Measurements from ENCODE around the gene DIP2A.
"Not testable (repeated sequence)": the region's sequence is repeated elsewhere in the genome, so short reads cannot be mapped to it uniquely, and the experiment has no call there.

Gene DIP2A

DNA sequence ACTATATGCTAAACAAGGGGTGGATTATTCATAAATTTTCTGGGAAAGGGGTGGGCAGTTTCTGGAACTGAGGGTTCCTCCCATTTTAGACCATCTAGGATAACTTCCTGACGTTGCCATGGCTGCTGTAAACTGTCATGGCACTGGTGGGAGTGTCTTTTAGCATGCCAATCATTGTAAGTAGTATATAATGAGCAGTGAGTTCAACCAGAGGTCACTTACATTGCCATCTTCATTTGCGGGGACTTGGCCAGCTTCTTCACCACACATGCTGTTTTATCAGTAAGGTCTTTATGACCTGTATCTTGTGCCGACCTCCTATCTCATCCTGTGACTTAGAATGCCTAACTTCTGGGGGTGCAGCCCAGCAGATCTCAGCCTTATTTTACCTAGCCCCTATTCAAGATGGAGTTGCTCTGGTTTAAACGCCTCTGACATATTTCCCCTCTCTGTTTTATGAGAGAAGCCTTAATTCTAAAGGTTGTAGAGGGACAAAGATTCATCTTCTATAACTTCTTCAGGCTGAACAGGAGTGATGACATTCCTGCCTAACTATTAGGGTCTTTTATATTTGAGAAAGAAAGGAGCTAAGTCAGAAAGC, 60.4 kb downstream of the DIP2A start:
- DNase-seq (ENCODE audit: low read depth in 3 of 3, low spot score in 1 of 3) = no peak

DNA sequence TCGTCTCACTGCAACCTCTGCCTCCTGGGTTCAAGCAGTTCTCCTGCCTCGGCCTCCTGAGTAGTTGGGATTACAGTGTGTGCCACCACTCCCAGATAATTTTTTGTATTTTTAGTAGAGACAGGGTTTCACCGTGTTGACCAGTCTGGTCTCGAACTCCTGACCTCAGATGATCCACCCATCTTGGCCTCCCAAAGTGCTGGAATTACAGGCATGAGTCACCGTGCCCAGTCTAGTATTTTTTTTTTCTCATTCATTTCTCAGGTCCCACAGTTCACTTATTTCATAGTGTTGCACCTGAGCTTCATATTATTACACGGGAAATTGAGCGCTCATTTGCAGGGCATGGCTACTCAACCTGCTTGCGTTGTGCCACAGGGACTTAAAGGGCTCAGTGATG, 68.7 kb downstream of the DIP2A start:
- not testable (repeated sequence) for DNase-seq (ENCODE audit: low read depth in 3 of 3, low spot score in 1 of 3)

DNA sequence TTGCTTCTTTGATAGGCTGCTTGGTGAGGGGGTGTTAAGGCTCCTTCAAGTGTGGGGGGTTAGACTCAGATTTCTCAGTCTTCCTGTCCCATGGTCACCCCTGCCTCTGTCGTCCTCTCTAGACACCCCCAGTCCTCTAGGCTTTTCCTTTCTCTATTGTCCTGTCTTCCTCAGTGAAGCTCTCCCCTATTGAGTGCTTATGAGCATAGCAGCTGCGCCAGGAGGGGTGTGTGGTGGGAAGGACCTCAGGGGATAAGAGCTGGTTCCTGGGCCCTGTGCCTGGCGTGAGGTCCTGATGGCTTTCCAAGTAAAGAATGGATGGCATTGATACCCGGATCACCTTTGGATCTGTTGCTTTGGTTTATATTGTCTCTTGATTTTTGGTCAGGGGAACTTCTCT, 69.1 kb downstream of the DIP2A start:
- no peak for DNase-seq (ENCODE audit: low read depth in 3 of 3, low spot score in 1 of 3)

GRCh38 chr21:46532080-46532479, 73.4 kb downstream of the DIP2A start:
- DNase-seq (ENCODE audit: low read depth in 3 of 3, low spot score in 1 of 3) = no peak

DNA sequence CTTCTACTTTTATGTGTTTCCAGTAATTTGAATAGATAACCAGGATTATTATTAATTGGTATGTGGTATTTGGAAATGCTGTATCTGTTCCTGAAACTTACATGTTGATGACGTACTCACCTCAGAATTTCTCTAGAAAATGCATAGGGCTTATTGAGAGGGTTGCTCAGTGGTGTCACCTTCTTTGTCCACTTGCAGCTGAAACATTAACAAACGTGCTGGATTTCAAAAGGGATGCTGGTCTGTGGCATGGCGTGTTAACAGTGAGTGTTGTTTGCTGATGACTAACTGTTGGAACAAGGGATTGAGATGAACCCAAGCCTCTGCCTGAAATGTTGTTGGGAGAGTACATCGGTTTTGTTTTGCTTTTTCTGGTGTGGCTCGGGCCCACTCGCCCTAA, 78.3 kb downstream of the DIP2A start:
- DNase-seq (ENCODE audit: low read depth in 3 of 3, low spot score in 1 of 3) = no peak

GRCh38 chr21:46538262-46538661, 79.6 kb downstream of the DIP2A start:
- DNase-seq (ENCODE audit: low read depth in 3 of 3, low spot score in 1 of 3) = no peak

DNA sequence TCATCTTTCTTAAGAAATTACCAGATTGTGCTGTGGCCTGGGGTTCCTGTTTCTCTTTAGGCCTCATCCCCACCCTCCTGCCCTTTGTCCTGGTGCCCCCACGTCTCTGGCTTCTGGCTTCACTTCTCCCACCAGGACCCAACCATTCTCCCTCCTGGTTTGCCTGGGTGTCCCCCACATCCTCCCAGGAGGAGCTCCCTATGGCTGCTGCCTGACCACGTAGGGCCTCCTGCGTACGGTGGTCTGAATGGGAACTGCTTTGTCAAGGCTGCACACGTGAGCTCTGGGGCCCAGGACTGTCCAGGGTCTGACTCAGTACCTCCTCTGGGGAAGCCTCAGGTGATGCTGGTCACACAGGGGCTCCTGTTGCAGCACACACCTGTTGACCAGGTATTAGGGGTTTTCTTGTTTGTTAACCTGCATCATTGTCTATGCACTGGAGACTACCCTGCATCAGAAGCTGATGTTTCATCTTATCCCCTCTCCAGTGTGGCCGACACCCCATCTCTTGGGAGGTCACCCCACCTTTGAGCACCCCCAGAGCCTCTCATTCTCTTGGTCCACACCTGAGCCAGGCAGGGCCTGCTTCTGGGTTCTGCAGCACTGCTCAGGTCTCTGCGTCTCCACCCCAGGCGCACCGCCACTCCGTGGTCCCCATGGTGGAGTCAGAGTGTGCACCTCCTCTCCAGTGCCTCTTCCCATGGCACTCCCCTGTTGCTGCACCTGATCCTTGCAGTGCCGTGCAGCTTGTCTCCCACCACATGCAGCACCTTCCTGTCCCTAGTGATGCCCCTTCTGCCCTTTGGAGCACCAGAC, 80.4 kb downstream of the DIP2A start:
- no peak for DNase-seq (ENCODE audit: low read depth in 3 of 3, low spot score in 1 of 3)

DNA sequence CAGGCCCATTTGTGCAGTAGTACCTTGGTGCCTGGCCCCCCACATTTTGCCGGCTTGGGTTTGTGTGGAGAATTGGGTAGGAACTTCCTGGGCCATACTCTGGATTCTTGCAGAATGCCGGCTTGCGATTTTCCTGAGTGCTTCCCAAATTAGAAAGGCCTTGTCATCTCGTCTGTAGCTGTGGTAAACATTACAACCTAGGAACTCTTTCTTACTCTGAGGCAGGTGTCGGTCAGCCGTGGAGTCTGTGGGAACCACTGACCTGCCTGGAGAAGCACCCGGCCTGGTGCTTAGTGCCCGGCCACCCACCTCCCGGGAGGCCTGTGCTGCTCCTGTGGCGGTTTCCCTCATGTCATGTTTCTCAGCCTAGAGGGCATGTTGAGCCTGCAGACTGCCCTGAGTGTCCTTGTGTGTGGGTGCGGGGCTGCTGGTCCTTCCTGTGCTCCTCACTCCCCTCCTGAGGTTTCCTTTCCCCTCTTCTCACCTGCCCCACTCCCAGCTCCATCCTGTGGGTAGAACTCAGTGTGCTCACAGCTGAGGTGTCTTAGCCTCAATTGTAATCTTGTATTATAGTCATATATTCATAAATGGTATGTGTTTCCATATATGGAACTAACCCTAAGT, 81.5 kb downstream of the DIP2A start:
- no peak for DNase-seq (ENCODE audit: low read depth in 3 of 3, low spot score in 1 of 3)

GRCh38 chr21:46542588-46543124, 84.0 kb downstream of the DIP2A start:
- DNase-seq (ENCODE audit: low read depth in 3 of 3, low spot score in 1 of 3) = no peak

- no peak for DNase-seq (ENCODE audit: low read depth in 3 of 3, low spot score in 1 of 3)
Measured at GRCh38 chr21:46543306-46543705, 84.6 kb downstream of the DIP2A start.

- DNase-seq (ENCODE audit: low read depth in 3 of 3, low spot score in 1 of 3) = no peak
Measured at GRCh38 chr21:46544003-46544402, 85.3 kb downstream of the DIP2A start.

DNA sequence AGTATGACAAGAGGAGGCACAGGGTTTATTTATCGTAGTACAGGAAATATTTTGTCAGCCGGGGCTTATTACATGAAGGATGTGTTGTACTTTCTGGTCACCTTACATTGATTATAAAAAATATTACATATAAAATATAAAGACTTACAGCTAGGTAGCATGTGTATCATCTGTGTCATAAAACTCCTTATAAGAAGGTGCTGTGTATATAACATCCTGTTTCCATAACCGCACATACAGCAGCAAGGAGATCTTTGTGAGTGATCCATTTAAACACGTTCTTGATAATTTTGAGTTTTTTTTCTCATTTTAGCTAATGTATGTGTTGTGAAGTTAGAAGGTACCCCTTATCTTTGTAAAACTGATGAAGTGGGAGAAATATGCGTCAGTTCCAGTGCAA, 86.1 kb downstream of the DIP2A start:
- no peak for DNase-seq (ENCODE audit: low read depth in 3 of 3, low spot score in 1 of 3)

DNA sequence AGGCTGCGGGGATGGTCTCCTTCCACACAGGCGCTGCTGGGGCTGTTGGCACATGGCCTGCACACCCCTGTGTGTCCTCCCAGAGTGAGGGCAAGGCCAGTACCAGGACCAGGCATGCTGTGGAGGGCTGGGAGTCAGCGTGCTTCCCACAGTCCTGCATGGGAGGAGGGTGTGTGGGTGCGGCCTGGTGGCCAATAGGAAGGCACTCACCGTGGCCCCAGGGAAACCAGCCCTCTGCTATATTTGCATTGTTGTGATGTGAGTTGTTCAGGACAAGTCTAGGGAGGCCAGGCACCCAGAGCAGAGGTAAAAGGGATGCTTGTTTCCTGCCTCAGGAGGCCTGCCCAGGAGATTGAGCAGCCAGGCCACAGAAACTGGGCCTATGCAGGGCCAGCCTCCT, 86.7 kb downstream of the DIP2A start:
- DNase-seq (ENCODE audit: low read depth in 3 of 3, low spot score in 1 of 3) = no peak

DNA sequence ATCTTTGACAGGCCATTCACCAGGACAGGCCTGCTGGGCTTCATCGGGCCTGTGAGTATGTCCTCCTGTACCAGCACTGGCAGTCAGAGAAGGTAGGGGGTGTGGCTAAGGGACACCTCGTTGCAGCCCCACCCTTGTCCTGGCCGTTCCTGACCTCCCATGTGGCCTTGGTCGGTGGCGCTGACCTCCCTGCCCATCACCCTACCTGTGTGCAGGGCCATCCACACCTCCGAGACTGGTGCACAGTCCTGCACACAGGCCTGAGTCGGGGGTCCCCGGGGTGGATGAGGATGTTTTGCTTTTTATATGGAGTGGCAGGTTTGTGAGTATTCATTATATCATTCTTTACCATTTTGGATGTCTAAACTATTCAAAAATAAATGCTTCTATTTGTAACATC, 87.2 kb downstream of the DIP2A start:
- no peak for DNase-seq (ENCODE audit: low read depth in 3 of 3, low spot score in 1 of 3)

GRCh38 chr21:46546799-46547198, 88.1 kb downstream of the DIP2A start:
- no peak for DNase-seq (ENCODE audit: low read depth in 3 of 3, low spot score in 1 of 3)

DNA sequence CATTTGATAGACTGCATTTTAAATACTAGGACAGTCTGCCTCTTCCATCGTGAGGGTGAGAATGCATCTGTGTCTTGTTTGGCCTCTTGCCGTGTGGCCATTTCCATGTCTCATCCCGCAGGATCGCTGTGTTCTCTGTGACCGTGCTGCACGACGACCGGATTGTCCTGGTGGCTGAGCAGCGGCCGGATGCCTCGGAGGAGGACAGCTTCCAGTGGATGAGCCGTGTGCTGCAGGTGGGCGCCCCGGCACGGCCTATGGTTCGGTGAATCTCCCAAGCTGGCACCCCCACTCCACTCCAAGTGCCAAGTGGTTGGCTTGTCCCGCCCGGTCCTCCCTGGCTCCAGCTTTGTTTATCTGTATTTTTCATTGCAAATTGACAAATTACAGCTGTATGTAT, 91.0 kb downstream of the DIP2A start:
- no peak for DNase-seq (ENCODE audit: low read depth in 3 of 3, low spot score in 1 of 3)

DNA sequence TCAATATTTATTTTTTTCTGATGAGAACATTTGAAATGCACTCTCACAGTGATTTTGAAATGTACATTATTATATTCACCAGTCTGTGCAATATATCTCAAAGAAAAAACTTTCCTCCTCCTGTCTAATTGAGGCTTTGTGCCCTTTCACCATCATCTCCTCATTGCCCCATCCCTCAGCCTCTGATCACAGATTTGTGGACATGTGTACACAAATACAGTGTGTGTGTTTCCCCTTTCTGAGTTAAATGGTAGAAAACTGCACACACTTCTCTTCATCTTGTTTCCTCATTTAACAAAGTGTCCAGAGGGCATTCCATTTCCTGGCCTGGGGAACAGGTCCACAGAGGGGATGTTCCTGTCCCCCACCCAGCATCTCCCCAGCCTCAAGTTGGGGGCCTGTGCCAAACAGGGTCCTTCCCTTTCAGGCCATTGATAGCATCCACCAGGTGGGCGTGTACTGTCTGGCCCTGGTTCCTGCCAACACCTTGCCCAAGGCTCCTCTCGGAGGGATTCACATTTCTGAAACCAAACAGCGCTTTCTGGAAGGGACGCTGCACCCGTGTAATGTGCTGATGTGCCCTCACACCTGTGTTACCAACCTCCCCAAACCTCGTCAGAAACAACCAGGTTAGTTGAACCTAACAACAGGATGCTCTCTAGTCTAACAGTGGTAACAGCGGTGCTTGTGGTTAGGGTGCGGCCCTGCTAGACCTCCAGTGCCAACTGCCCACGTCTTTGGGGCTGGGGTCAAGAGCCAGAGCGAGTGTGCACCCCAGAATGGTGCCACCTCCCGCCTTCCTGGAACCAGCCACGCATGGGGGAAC, 91.6 kb downstream of the DIP2A start:
- DNase-seq (ENCODE audit: low read depth in 3 of 3, low spot score in 1 of 3) = peak in 2 of 3 donors; percentile 40 to 43

GRCh38 chr21:46551636-46552241, 93.0 kb downstream of the DIP2A start:
- no peak for DNase-seq (ENCODE audit: low read depth in 3 of 3, low spot score in 1 of 3)

- no peak for DNase-seq (ENCODE audit: low read depth in 3 of 3, low spot score in 1 of 3)
Measured at GRCh38 chr21:46552274-46552673, 93.6 kb downstream of the DIP2A start.

GRCh38 chr21:46552865-46553379, 94.2 kb downstream of the DIP2A start:
- DNase-seq (ENCODE audit: low read depth in 3 of 3, low spot score in 1 of 3) = no peak

- DNase-seq (ENCODE audit: low read depth in 3 of 3, low spot score in 1 of 3) = no peak
Measured at GRCh38 chr21:46553993-46554392, 95.3 kb downstream of the DIP2A start.
